Retinal pigment epithelial cell (primary cell): ENCODE data around the gene CSH2.
A peak's percentile ranks its signal among the peaks of the same experiment; 100 is the strongest.
"Not testable (repeated sequence)": the region's sequence is repeated elsewhere in the genome, so short reads cannot be mapped to it uniquely, and the experiment has no call there.

Source experiments
- DNase-seq: peaks from one replicate; pipeline ENCODE4 v3.0.0-alpha.2; 2010; ENCODE audit warnings: low read depth
- H3K4me3 ChIP-seq: 2 replicates; pipeline ENCODE4 v1.5.1; 2011; ENCODE audit warnings: mild to moderate bottlenecking, low read length, control low read depth, moderate library complexity
- CTCF ChIP-seq: conservative IDR thresholded peaks from 2 replicates; pipeline ENCODE4 v1.5.1; 2011; ENCODE audit warnings: low read depth, low read length, control low read depth, inconsistent platforms

The CSH2 gene

GRCh38 chr17:63870292-63870665 lies 3.2 kb downstream of the CSH2 start:
- DNase-seq, H3K4me3 ChIP-seq: not testable (repeated sequence)

- not testable (repeated sequence) for H3K4me3 ChIP-seq, DNase-seq
- peak; percentile 37 for TF ChIP-seq CTCF
Measured at GRCh38 chr17:63869491-63870291, 3.8 kb downstream of the CSH2 start.

GRCh38 chr17:63866625-63867024 lies 6.9 kb downstream of the CSH2 start:
- not testable (repeated sequence) for H3K4me3 ChIP-seq, DNase-seq
- peak; percentile 16 for TF ChIP-seq CTCF

- no peak overlapping the region for H3K4me3 ChIP-seq
- no peak for DNase-seq
- no peak for TF ChIP-seq CTCF
Measured at GRCh38 chr17:63859257-63859656, 14.2 kb downstream of the CSH2 start.

- DNase-seq, H3K4me3 ChIP-seq: not testable (repeated sequence)
Measured at GRCh38 chr17:63856425-63856824, 17.1 kb downstream of the CSH2 start.

GRCh38 chr17:63855185-63855584 lies 18.3 kb downstream of the CSH2 start:
- TF ChIP-seq CTCF, result no peak
- H3K4me3 ChIP-seq, result no peak overlapping the region
- no peak for DNase-seq

- DNase-seq, result no peak
- no peak for TF ChIP-seq CTCF
- H3K4me3 ChIP-seq, result no peak overlapping the region
Measured at GRCh38 chr17:63854709-63855108, 18.8 kb downstream of the CSH2 start.

- H3K4me3 ChIP-seq, result no peak overlapping the region
- TF ChIP-seq CTCF, result no peak
- no peak for DNase-seq
Measured at GRCh38 chr17:63853260-63853659, 20.2 kb downstream of the CSH2 start.
